ENCODE data around the gene COQ8A.

The COQ8A gene

GRCh38 chr1:226937940-226938725 lies 2.0 kb upstream of the COQ8A start:
- no peaks in the 10 kb centered on the region for H3K27me3 ChIP-seq (ENCODE audit: control insufficient read depth, low read length)
- H3K4me2 ChIP-seq (ENCODE audit: low read length) = peak overlapping the region; percentile 79
- no peaks in the 10 kb centered on the region for H3F3A ChIP-seq (ENCODE audit: control insufficient read depth, insufficient read depth)
- H4K20me1 ChIP-seq (ENCODE audit: control insufficient read depth, insufficient read depth, low read depth, low read length) = no peaks in the 10 kb centered on the region
- H3K4me1 ChIP-seq (ENCODE audit: control insufficient read depth, low read length) = peaks cover 38% of the 10 kb centered on the region
- H3K27ac ChIP-seq (ENCODE audit: low read depth, low read length) = peak overlapping the region; percentile 90; the same call in 1 of the 2 replicates
- TF ChIP-seq CTCF (IDR thresholded peaks at IDR 0.05; ENCODE audit: low read depth, low read length, poor library complexity, severe bottlenecking) = no peak
- TF ChIP-seq EZH2phosphoT487 (IDR thresholded peaks at IDR 0.05; ENCODE audit: borderline replicate concordance, low read length) = no peak
- H3K4me3 ChIP-seq (ENCODE audit: low read length) = peak overlapping the region; percentile 80
- no peaks in the 10 kb centered on the region for H3K36me3 ChIP-seq (ENCODE audit: control insufficient read depth, low read length)
- H3K79me2 ChIP-seq (ENCODE audit: control insufficient read depth, low read length) = peaks cover 28% of the 10 kb centered on the region
- H3K9me2 ChIP-seq (replicated peaks; ENCODE audit: control insufficient read depth, low read length) = no peaks in the 10 kb centered on the region
- peaks cover 12% of the 10 kb centered on the region for H3K9me3 ChIP-seq (ENCODE audit: control insufficient read depth, insufficient read depth, low read length)

DNA sequence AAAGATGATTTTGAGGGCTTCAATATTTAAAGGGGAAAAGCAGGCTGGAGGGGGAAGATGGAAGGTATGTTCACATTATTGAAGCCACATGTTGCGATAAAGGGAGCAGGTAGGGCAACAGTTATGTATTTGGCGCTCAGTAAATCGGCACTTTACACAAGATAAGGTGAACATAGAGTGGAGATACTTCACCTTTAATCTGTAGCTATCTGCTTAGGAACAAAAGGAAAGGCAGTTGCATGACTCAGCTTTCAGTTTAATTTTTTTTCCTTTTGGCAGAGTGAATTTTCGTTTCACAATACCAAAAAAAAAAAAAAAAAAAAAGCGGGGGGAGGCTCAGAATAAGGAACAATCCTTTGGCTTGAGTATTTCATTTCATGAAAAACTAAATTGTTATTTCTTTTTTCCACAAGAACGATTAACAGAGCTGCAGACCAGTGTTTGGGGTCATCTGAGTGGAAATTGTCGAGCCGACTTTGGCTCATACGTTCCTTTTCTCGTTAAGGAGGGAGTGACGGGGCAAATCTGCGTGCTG lies 1.1 kb upstream of the COQ8A start:
- H3K4me3 ChIP-seq (ENCODE audit: low read length) = peak overlapping the region; percentile 80
- H3K4me1 ChIP-seq (ENCODE audit: control insufficient read depth, low read length) = peaks cover 38% of the 10 kb centered on the region
- H3F3A ChIP-seq (ENCODE audit: control insufficient read depth, insufficient read depth) = no peaks in the 10 kb centered on the region
- peak overlapping the region; percentile 79 for H3K4me2 ChIP-seq (ENCODE audit: low read length)
- H3K79me2 ChIP-seq (ENCODE audit: control insufficient read depth, low read length) = peaks cover 36% of the 10 kb centered on the region
- no peaks in the 10 kb centered on the region for H3K9me2 ChIP-seq (replicated peaks; ENCODE audit: control insufficient read depth, low read length)
- H3K27me3 ChIP-seq (ENCODE audit: control insufficient read depth, low read length) = no peaks in the 10 kb centered on the region
- H3K27ac ChIP-seq (ENCODE audit: low read depth, low read length) = peak overlapping the region; percentile 90
- no peaks in the 10 kb centered on the region for H4K20me1 ChIP-seq (ENCODE audit: control insufficient read depth, insufficient read depth, low read depth, low read length)
- TF ChIP-seq EZH2phosphoT487 (IDR thresholded peaks at IDR 0.05; ENCODE audit: borderline replicate concordance, low read length) = no peak
- TF ChIP-seq CTCF (IDR thresholded peaks at IDR 0.05; ENCODE audit: low read depth, low read length, poor library complexity, severe bottlenecking) = no peak
- no peaks in the 10 kb centered on the region for H3K36me3 ChIP-seq (ENCODE audit: control insufficient read depth, low read length)
- H3K9me3 ChIP-seq (ENCODE audit: control insufficient read depth, insufficient read depth, low read length) = peaks cover 12% of the 10 kb centered on the region

DNA sequence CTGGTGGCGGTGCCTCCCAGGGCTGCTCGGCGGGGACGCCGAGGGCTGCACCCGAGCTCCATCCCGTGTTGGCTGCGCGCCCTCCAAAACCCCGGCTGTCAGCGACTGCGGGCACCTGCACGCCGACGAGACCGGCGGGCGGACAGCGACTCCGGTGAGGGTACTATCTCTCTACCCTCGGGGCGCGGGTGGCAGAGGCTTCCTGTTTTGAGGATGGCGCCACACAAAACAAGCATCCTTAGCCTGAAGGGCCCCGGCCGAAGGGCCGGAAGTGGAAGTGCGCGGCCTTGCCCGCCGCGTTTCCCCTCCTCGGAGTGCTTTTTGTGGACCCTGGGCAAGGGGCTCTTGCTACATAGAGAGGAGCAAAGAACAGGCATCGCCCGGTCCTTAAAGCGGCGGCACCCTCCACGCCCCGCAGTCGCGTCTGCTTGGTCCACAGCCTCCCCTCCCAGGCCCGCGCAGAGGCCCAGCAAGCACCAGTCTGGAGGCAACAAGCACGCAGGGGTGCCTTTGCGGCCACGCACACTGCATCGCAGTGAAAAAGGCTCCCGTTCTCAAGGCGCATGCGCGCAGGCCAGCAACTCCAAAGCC lies 561 bp upstream of the COQ8A start:
- peak; percentile 16 for TF ChIP-seq CTCF (IDR thresholded peaks at IDR 0.05; ENCODE audit: low read depth, low read length, poor library complexity, severe bottlenecking)
- no peak for TF ChIP-seq EZH2phosphoT487 (IDR thresholded peaks at IDR 0.05; ENCODE audit: borderline replicate concordance, low read length)
- H3K9me3 ChIP-seq (ENCODE audit: control insufficient read depth, insufficient read depth, low read length) = peaks cover 11% of the 10 kb centered on the region
- H3K27ac ChIP-seq (ENCODE audit: low read depth, low read length) = peak overlapping the region; percentile 90
- H4K20me1 ChIP-seq (ENCODE audit: control insufficient read depth, insufficient read depth, low read depth, low read length) = no peaks in the 10 kb centered on the region
- peak overlapping the region; percentile 80 for H3K4me3 ChIP-seq (ENCODE audit: low read length)
- no peaks in the 10 kb centered on the region for H3F3A ChIP-seq (ENCODE audit: control insufficient read depth, insufficient read depth)
- H3K9me2 ChIP-seq (replicated peaks; ENCODE audit: control insufficient read depth, low read length) = no peaks in the 10 kb centered on the region
- H3K4me2 ChIP-seq (ENCODE audit: low read length) = peak overlapping the region; percentile 79
- H3K79me2 ChIP-seq (ENCODE audit: control insufficient read depth, low read length) = peaks cover 38% of the 10 kb centered on the region
- peaks cover 38% of the 10 kb centered on the region for H3K4me1 ChIP-seq (ENCODE audit: control insufficient read depth, low read length)
- no peaks in the 10 kb centered on the region for H3K27me3 ChIP-seq (ENCODE audit: control insufficient read depth, low read length)
- no peaks in the 10 kb centered on the region for H3K36me3 ChIP-seq (ENCODE audit: control insufficient read depth, low read length)

Measured in DOHH2 (cell line).